DND-41 (cell line): ENCODE measurements around the gene MDFI.

ENCODE experiments used
- EZH2 ChIP-seq: IDR thresholded peaks from 3 replicates; pipeline ENCODE4 v1.6.1; 2012; ENCODE audit warnings: borderline replicate concordance, low read depth, mild to moderate bottlenecking, moderate library complexity, low read length, inconsistent platforms; ENCODE audit not compliant: severe bottlenecking
- TF ChIP-seq, protein P1 (sequence below): IDR thresholded peaks from 2 replicates; pipeline ENCODE4 v1.5.1; 2012; ENCODE audit warnings: borderline replicate concordance, low read length, moderate library complexity, mild to moderate bottlenecking; ENCODE audit not compliant: poor library complexity, severe bottlenecking; ENCODE audit errors: extremely low read depth

DNA sequence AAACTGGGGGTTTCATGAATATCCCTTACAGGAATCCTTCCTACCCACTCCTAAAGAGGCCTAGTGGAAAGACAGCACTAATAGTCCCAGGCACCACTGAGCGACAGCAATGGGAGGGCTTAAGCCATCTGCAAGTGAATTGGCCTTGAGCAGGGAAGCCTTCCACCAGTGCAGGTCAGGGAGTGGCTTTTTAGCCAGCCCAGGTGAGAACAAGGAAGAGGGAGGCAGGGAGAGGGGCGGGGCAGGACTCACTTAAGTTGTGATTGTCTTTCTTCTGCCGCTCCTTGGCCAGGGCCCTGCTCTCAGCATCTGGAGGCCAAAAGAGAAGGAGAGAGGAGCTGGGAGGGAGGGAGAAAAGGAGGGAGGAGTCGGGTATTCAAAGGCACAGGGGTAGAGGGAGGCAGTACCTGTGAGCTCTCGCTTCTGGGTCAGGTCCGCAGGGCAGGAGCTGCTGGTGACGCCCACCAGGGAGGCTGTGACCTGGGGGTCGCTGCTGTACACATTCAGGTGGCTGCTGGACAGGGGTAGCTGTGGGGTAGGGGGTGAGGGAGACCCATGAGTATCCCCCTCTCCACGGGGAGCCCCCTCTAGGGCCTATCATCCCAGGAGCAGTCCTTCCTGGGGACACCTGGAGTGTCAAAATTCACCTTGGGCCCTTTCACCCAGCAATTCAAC lies 49.4 kb downstream of the MDFI start:
- TF ChIP-seq, protein P1, sequence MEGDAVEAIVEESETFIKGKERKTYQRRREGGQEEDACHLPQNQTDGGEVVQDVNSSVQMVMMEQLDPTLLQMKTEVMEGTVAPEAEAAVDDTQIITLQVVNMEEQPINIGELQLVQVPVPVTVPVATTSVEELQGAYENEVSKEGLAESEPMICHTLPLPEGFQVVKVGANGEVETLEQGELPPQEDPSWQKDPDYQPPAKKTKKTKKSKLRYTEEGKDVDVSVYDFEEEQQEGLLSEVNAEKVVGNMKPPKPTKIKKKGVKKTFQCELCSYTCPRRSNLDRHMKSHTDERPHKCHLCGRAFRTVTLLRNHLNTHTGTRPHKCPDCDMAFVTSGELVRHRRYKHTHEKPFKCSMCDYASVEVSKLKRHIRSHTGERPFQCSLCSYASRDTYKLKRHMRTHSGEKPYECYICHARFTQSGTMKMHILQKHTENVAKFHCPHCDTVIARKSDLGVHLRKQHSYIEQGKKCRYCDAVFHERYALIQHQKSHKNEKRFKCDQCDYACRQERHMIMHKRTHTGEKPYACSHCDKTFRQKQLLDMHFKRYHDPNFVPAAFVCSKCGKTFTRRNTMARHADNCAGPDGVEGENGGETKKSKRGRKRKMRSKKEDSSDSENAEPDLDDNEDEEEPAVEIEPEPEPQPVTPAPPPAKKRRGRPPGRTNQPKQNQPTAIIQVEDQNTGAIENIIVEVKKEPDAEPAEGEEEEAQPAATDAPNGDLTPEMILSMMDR: no peak
- no peak for TF ChIP-seq EZH2
